HCT116 (cell line): ENCODE data around the gene RBPJ. TPM values are rescaled to one million over a fixed set of nuclear protein-coding genes. Genes with fewer than 3 reads are reported as not detected.

ENCODE experiments used
- ATAC-seq: fragments of 200-7000 bp; cut with Tn5 transposase; 2 replicates; pipeline ENCODE4 v1.9.1; 2020; ENCODE audit warnings: mild to moderate bottlenecking, moderate library complexity
- BruUV-seq: library from RNA; stranded (reverse); fragments of 400-500 nt; replicated peaks from 2 replicates; lab custom pipeline; 2021; lab: Mats Ljungman, UMichigan
- CTCF ChIA-PET: fragments of 300-600 bp; sonication (Branson Sonifier 250); formaldehyde crosslinking; loops from one replicate; lab custom pipeline; 2021; ENCODE audit warnings: antibody characterized with exemption; lab: Charles Lee
- POLR2A ChIA-PET: fragments of 300-600, 350-600 bp; sonication (Branson Sonifier 250); formaldehyde crosslinking; loops from one replicate; lab custom pipeline; 2021; ENCODE audit warnings: antibody characterized with exemption; lab: Charles Lee
- RAD21 ChIA-PET, 2 experiments: fragments of 300-600 bp; sonication (Branson Sonifier 250); formaldehyde crosslinking; loops; one replicate each; lab custom pipeline; 2023; ENCODE audit warnings: low total read pairs in 2 of 2; ENCODE audit not compliant: uncharacterized antibody in 2 of 2, unreplicated experiment in 2 of 2, low non-redundant PET in 1 of 2; lab: Charles Lee
- DNase-seq: peaks from one replicate; pipeline ENCODE4 v3.0.0-alpha.2; 2010; ENCODE audit warnings: low read depth, low spot score
- H2AFZ ChIP-seq: fragments of 200-600 bp; shearing (Covaris generic), sonication (generic); 2 replicates; pipeline ENCODE4 v1.6.1; 2017; ENCODE audit warnings: low read depth, mixed run types, mixed read lengths, antibody characterized with exemption, low read length; ENCODE audit not compliant: poor library complexity, severe bottlenecking
- H3K27ac ChIP-seq: 2 replicates; pipeline ENCODE4 v1.5.1; 2012; ENCODE audit warnings: low read depth, low read length
- H3K27me3 ChIP-seq: fragments of 200-600 bp; sonication (generic); 2 replicates; pipeline ENCODE4 v1.6.1; 2016; ENCODE audit warnings: mixed run types, low read length, mixed read lengths; ENCODE audit not compliant: insufficient read depth
- H3K36me3 ChIP-seq, 2 experiments: fragments of 200-500 bp in 1 of 2; fragments of 200-600 bp in 1 of 2; sonication (Bioruptor generic) in 1 of 2; sonication (generic) in 1 of 2; 2 replicates each; pipeline versions ENCODE4 v1.5.1 to v1.6.1; 2014 to 2016; ENCODE audit warnings: low read length in 2 of 2, inconsistent platforms in 1 of 2, mixed read lengths in 1 of 2, mixed run types in 1 of 2; ENCODE audit not compliant: insufficient read depth in 2 of 2, control insufficient read depth in 1 of 2
- H3K4me1 ChIP-seq, 2 experiments: fragments of 200-600 bp in 1 of 2; sonication (generic) in 1 of 2; 2 replicates each; pipeline versions ENCODE4 v1.5.1 to v1.6.1; 2012 to 2017; ENCODE audit warnings: low read length in 2 of 2, inconsistent platforms in 1 of 2, mild to moderate bottlenecking in 1 of 2, mixed read lengths in 1 of 2, mixed run types in 1 of 2, moderate library complexity in 1 of 2; ENCODE audit not compliant: insufficient read depth in 2 of 2, control insufficient read depth in 1 of 2
- H3K4me2 ChIP-seq: fragments of 200-600 bp; sonication (generic); 2 replicates; pipeline ENCODE4 v1.6.1; 2017; ENCODE audit warnings: mixed run types, low read length, mixed read lengths
- H3K4me3 ChIP-seq, 2 experiments: fragments of 200-600 bp in 1 of 2; sonication (generic) in 1 of 2; replicated peaks in 1 of 2; 2 replicates each; pipeline ENCODE4 v1.5.1; 2011 to 2016; ENCODE audit warnings: low read length in 2 of 2, control low read depth in 1 of 2, low read depth in 1 of 2, mild to moderate bottlenecking in 1 of 2, mixed read lengths in 1 of 2, mixed run types in 1 of 2
- H3K79me2 ChIP-seq: fragments of 200-600 bp; sonication (generic); 2 replicates; pipeline ENCODE4 v1.6.1; 2017; ENCODE audit warnings: mild to moderate bottlenecking, mixed run types, low read length, moderate library complexity, mixed read lengths; ENCODE audit not compliant: insufficient read depth
- H3K9ac ChIP-seq: fragments of 200-600 bp; sonication (generic); 2 replicates; pipeline ENCODE4 v1.6.1; 2016; ENCODE audit warnings: low read length, mixed read lengths
- H3K9me2 ChIP-seq: fragments of 200-600 bp; sonication (generic), shearing (Covaris generic); 2 replicates; pipeline ENCODE4 v1.6.1; 2017; ENCODE audit warnings: mixed run types, mild to moderate bottlenecking, moderate library complexity; ENCODE audit not compliant: insufficient read depth
- H3K9me3 ChIP-seq, 2 experiments: fragments of 200-500 bp in 1 of 2; fragments of 200-600 bp in 1 of 2; sonication (Bioruptor generic) in 1 of 2; sonication (generic) in 1 of 2; 2 replicates each; pipeline ENCODE4 v1.6.1; 2014 to 2017; ENCODE audit warnings: low read length in 2 of 2, mixed read lengths in 2 of 2, inconsistent platforms in 1 of 2, low read depth in 1 of 2, mild to moderate bottlenecking in 1 of 2, mixed run types in 1 of 2, moderate library complexity in 1 of 2; ENCODE audit not compliant: control insufficient read depth in 1 of 2, insufficient read depth in 1 of 2
- H4K20me1 ChIP-seq: fragments of 200-600 bp; sonication (generic), shearing (Covaris generic); 2 replicates; pipeline ENCODE4 v1.6.1; 2017; ENCODE audit warnings: mixed run types, mild to moderate bottlenecking, moderate library complexity; ENCODE audit not compliant: insufficient read depth
- CBX3 ChIP-seq: IDR thresholded peaks from 2 replicates; pipeline ENCODE4 v1.6.1; 2012; ENCODE audit warnings: low read depth
- EGR1 ChIP-seq: IDR thresholded peaks from 2 replicates; pipeline ENCODE4 v1.6.1; 2012; ENCODE audit warnings: low read depth
- EZH2 ChIP-seq: fragments of 200-600 bp; sonication (generic); IDR thresholded peaks from 2 replicates; pipeline ENCODE4 v1.6.1; 2017; ENCODE audit warnings: antibody characterized with exemption, mixed run types
- JUND ChIP-seq: IDR thresholded peaks from 2 replicates; pipeline ENCODE4 v1.6.1; 2012
- POLR2A ChIP-seq: IDR thresholded peaks from 2 replicates; pipeline ENCODE4 v1.7.0; 2011; ENCODE audit warnings: borderline replicate concordance; ENCODE audit not compliant: insufficient read depth, insufficient read length; ENCODE audit errors: extremely low read depth
- POLR2AphosphoS5 ChIP-seq: IDR thresholded peaks from 2 replicates; pipeline ENCODE4 v1.6.1; 2011; ENCODE audit warnings: mild to moderate bottlenecking, low read depth, low read length, moderate library complexity
- RAD21 ChIP-seq: IDR thresholded peaks from 2 replicates; pipeline ENCODE4 v1.6.1; 2012; ENCODE audit warnings: low read depth, mild to moderate bottlenecking
- SIN3A ChIP-seq: IDR thresholded peaks from 2 replicates; pipeline ENCODE4 v1.6.1; 2012; ENCODE audit warnings: low read depth
- SP1 ChIP-seq: IDR thresholded peaks from 2 replicates; pipeline ENCODE4 v1.6.1; 2012; ENCODE audit warnings: low read depth
- SRF ChIP-seq: IDR thresholded peaks from 2 replicates; pipeline ENCODE4 v1.6.1; 2012; ENCODE audit warnings: low read depth
- YY1 ChIP-seq: IDR thresholded peaks from 2 replicates; pipeline ENCODE4 v1.6.1; 2011; ENCODE audit warnings: low read length, low read depth, moderate library complexity, mild to moderate bottlenecking; ENCODE audit not compliant: insufficient replicate concordance; ENCODE audit errors: extremely low read depth
- ZFX ChIP-seq: fragments of 450-650 bp; IDR thresholded peaks from 2 replicates; pipeline ENCODE4 v1.6.1; 2017
- intact Hi-C: fragments of 100-400 bp; cut with micrococcal nuclease; formaldehyde crosslinking; loops from 2 replicates; pipeline ENCODE4 v1.10.0; 2022
- total RNA-seq: library from RNA; stranded (reverse); gene quantifications from one replicate; pipeline ENCODE4 v1.2.1, GENCODE V29; 2021; ENCODE audit not compliant: unreplicated experiment
- TF ChIP-seq, protein P1 (sequence below): IDR thresholded peaks from 2 replicates; pipeline ENCODE4 v1.6.1; 2012; ENCODE audit warnings: low read depth
- TF ChIP-seq, protein P2 (sequence below): IDR thresholded peaks from 2 replicates; pipeline ENCODE4 v1.6.1; 2012
- TF ChIP-seq, protein P3 (sequence below): IDR thresholded peaks from 2 replicates; pipeline ENCODE4 v1.6.1; 2011; ENCODE audit warnings: mild to moderate bottlenecking, low read length, moderate library complexity; ENCODE audit not compliant: insufficient replicate concordance; ENCODE audit errors: extremely low read depth

Gene RBPJ
- total RNA-seq, 1 experiment from 2014 or later: 72.7 TPM

DNA sequence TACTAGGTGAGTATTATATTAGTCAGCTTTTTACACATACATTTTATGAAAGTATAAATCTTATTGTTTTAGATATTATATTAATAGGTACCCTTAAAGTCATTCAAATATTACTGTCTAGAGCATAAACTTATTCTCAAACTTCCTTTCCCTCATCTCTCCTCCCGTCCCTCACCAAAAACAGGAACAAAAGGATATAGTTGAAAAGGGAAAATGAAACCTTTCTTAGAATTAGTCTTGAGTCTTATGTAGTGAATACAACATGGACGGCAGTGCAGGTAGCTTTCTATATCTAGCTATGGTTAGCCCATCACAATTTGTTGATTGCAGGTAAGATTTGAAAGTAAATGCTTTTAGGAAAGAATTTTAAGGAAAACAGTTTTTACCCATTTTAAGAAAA is 65.6 kb downstream of the RBPJ start:
- Histone ChIP-seq H3K4me2 (no peak overlapping the region), H3K27ac (no peak overlapping the region), H2AFZ (no peak overlapping the region), H3K4me1 (peaks cover 0 to 19% of the 10 kb centered on the region in 2 experiments; a peak in 2 of 4 replicates), H3K4me3 (no peak overlapping the region), H3K9me3 (no peaks in the 10 kb centered on the region), H3K36me3 (peaks cover 0 to 12% of the 10 kb centered on the region in 2 experiments; a peak in 1 of 4 replicates), H3K9ac (no peak overlapping the region), H3K27me3 (no peaks in the 10 kb centered on the region), H3K79me2 (peaks cover 43% of the 10 kb centered on the region), H4K20me1 (no peaks in the 10 kb centered on the region), H3K9me2 (no peaks in the 10 kb centered on the region)
- CTCF ChIA-PET: no interaction called here
- RAD21 ChIA-PET: no interaction called here
- intact Hi-C loops: no loop called here
- POLR2A ChIA-PET: no interaction called here
- no TSS peak for BruUV-seq
- ATAC-seq (no peak), DNase-seq (no peak)
- TF ChIP-seq EGR1 (no peak), RAD21 (no peak), POLR2A (no peak), SIN3A (no peak), EZH2 (no peak), POLR2AphosphoS5 (no peak), JUND (no peak), ZFX (no peak), CBX3 (no peak), YY1 (no peak), SP1 (no peak), SRF (no peak)
- TF ChIP-seq, protein P1, sequence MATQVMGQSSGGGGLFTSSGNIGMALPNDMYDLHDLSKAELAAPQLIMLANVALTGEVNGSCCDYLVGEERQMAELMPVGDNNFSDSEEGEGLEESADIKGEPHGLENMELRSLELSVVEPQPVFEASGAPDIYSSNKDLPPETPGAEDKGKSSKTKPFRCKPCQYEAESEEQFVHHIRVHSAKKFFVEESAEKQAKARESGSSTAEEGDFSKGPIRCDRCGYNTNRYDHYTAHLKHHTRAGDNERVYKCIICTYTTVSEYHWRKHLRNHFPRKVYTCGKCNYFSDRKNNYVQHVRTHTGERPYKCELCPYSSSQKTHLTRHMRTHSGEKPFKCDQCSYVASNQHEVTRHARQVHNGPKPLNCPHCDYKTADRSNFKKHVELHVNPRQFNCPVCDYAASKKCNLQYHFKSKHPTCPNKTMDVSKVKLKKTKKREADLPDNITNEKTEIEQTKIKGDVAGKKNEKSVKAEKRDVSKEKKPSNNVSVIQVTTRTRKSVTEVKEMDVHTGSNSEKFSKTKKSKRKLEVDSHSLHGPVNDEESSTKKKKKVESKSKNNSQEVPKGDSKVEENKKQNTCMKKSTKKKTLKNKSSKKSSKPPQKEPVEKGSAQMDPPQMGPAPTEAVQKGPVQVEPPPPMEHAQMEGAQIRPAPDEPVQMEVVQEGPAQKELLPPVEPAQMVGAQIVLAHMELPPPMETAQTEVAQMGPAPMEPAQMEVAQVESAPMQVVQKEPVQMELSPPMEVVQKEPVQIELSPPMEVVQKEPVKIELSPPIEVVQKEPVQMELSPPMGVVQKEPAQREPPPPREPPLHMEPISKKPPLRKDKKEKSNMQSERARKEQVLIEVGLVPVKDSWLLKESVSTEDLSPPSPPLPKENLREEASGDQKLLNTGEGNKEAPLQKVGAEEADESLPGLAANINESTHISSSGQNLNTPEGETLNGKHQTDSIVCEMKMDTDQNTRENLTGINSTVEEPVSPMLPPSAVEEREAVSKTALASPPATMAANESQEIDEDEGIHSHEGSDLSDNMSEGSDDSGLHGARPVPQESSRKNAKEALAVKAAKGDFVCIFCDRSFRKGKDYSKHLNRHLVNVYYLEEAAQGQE: no peak
- TF ChIP-seq, protein P2, sequence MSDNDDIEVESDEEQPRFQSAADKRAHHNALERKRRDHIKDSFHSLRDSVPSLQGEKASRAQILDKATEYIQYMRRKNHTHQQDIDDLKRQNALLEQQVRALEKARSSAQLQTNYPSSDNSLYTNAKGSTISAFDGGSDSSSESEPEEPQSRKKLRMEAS: no peak
- TF ChIP-seq, protein P3, sequence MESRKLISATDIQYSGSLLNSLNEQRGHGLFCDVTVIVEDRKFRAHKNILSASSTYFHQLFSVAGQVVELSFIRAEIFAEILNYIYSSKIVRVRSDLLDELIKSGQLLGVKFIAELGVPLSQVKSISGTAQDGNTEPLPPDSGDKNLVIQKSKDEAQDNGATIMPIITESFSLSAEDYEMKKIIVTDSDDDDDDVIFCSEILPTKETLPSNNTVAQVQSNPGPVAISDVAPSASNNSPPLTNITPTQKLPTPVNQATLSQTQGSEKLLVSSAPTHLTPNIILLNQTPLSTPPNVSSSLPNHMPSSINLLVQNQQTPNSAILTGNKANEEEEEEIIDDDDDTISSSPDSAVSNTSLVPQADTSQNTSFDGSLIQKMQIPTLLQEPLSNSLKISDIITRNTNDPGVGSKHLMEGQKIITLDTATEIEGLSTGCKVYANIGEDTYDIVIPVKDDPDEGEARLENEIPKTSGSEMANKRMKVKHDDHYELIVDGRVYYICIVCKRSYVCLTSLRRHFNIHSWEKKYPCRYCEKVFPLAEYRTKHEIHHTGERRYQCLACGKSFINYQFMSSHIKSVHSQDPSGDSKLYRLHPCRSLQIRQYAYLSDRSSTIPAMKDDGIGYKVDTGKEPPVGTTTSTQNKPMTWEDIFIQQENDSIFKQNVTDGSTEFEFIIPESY: no peak
- TF ChIP-seq, all 23 proteins: peak for 0
